ENCODE results near the gene CYP4F3.

GRCh38 chr19:15622991-15623390 lies 17.7 kb upstream of the CYP4F3 start:
- TF ChIP-seq, protein P1, sequence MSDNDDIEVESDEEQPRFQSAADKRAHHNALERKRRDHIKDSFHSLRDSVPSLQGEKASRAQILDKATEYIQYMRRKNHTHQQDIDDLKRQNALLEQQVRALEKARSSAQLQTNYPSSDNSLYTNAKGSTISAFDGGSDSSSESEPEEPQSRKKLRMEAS (IDR thresholded peaks at IDR 0.05): no peak
- no peak for TF ChIP-seq CREB1 (IDR thresholded peaks at IDR 0.05; ENCODE audit: low read depth)
- TF ChIP-seq FOXM1 (IDR thresholded peaks at IDR 0.05; ENCODE audit: borderline replicate concordance, low read depth): no peak
- no peak for TF ChIP-seq REST (IDR thresholded peaks at IDR 0.05; ENCODE audit: low read depth)
- no peak for TF ChIP-seq ZBTB7A (IDR thresholded peaks at IDR 0.05; ENCODE audit: low read depth)
- no peak for TF ChIP-seq EGR1 (IDR thresholded peaks at IDR 0.05)
- no peak for TF ChIP-seq NFIC (IDR thresholded peaks at IDR 0.05)
- no peak for TF ChIP-seq USF1 (IDR thresholded peaks at IDR 0.05)
- TF ChIP-seq TEAD4 (IDR thresholded peaks at IDR 0.05): no peak
- no peak for TF ChIP-seq YY1 (IDR thresholded peaks at IDR 0.05; ENCODE audit: low read depth)
- TF ChIP-seq EP300 (IDR thresholded peaks at IDR 0.05; ENCODE audit: borderline replicate concordance): no peak
- TF ChIP-seq TAF1 (IDR thresholded peaks at IDR 0.05; ENCODE audit: low read depth): no peak
- TF ChIP-seq RAD21 (IDR thresholded peaks at IDR 0.05; ENCODE audit: low read depth): no peak

All from Ishikawa (cell line).